AG04450 (cell line): Measurements from ENCODE around the gene ANXA4. TPM values are rescaled to one million over a fixed set of nuclear protein-coding genes. Genes with fewer than 3 reads are reported as not detected.

Experiments used
- CTCF ChIA-PET: fragments of 300-600, 350-600 bp; formaldehyde crosslinking; extraction: SDS; loops from one replicate; lab custom pipeline; 2022; ENCODE audit warnings: antibody characterized with exemption, inconsistent platforms; lab: Charles Lee
- POLR2A ChIA-PET: fragments of 350-600 bp; formaldehyde crosslinking; extraction: SDS; loops from one replicate; lab custom pipeline; 2021; ENCODE audit warnings: antibody characterized with exemption, inconsistent platforms; lab: Yijun Ruan, JAX
- DNase-seq: peaks from one replicate; pipeline ENCODE4 v3.0.0-alpha.2; 2011; ENCODE audit warnings: low read depth, low spot score
- H3K27ac ChIP-seq: one replicate; pipeline ENCODE4 v1.5.1; 2012; ENCODE audit warnings: low read depth, low read length, control low read depth
- H3K27me3 ChIP-seq: one replicate; pipeline ENCODE4 v1.6.0; 2012; ENCODE audit warnings: low read length; ENCODE audit not compliant: control insufficient read depth, insufficient read depth
- H3K4me3 ChIP-seq: 2 replicates; pipeline ENCODE4 v1.5.1; 2011; ENCODE audit warnings: mild to moderate bottlenecking, low read depth, low read length, control low read depth
- H3K9me3 ChIP-seq: 2 replicates; pipeline ENCODE4 v1.5.1; 2012; ENCODE audit warnings: low read length; ENCODE audit not compliant: control insufficient read depth, insufficient read depth
- polyA plus RNA-seq: library from polyadenylated mRNA; depleted of rRNA; stranded (reverse); fragments of >200 nt; gene quantifications from 2 replicates; pipeline ENCODE4 v1.2.3, GENCODE V29; 2011
- TF ChIP-seq, protein P1 (sequence below): IDR thresholded peaks from 2 replicates; pipeline ENCODE4 v1.5.1; 2011; ENCODE audit warnings: low read depth, low read length, control low read depth, inconsistent platforms

The ANXA4 gene
- polyA plus RNA-seq, 1 experiment, result 105 TPM

DNA sequence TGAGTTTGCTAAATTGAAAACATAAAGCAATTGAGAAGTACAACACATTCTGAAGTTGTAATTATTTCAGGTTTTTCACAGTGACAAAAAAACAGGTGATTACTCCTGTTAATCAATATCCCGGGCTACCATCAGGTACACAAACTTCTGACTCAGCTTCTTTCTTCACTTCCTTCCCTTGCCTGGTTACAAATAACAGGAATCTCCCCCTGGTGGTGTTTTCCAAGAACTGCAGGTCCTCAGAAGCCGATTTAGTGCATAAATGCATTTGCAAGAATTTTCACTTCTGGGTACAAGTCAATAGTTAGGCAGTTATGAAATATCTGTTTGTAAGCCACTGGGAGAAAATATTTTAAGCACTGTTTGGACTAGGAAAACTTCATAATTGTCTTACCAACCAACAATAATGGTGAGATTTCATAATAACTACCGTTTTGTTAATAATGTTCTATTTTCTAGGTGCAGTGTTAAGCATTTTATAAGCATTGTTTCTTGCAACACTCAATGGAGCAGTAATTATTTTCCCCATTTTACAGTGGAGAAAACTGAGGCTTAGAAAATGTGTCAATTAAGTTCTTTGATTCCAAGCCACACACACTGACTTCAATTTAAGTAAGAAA lies 75.1 kb downstream of the ANXA4 start:
- ChIA-PET POLR2A (interaction anchor here (0.9 to 1.1 kb wide), 2 partner anchors 75 to 92 kb away, joined by 3 to 4 read pairs; partner anchors contain the start of gene ANXA4), CTCF (interaction anchor here (0.5 to 18.5 kb wide), 39 partner anchors 9 to 305 kb away, joined by 3 to 765 read pairs (median 4); partner anchors contain the start of genes ANXA4 and GMCL1)
- no peaks in the 10 kb centered on the region for H3K27me3 ChIP-seq
- TF ChIP-seq, protein P1, sequence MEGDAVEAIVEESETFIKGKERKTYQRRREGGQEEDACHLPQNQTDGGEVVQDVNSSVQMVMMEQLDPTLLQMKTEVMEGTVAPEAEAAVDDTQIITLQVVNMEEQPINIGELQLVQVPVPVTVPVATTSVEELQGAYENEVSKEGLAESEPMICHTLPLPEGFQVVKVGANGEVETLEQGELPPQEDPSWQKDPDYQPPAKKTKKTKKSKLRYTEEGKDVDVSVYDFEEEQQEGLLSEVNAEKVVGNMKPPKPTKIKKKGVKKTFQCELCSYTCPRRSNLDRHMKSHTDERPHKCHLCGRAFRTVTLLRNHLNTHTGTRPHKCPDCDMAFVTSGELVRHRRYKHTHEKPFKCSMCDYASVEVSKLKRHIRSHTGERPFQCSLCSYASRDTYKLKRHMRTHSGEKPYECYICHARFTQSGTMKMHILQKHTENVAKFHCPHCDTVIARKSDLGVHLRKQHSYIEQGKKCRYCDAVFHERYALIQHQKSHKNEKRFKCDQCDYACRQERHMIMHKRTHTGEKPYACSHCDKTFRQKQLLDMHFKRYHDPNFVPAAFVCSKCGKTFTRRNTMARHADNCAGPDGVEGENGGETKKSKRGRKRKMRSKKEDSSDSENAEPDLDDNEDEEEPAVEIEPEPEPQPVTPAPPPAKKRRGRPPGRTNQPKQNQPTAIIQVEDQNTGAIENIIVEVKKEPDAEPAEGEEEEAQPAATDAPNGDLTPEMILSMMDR, result peak; percentile 90
- peak; percentile 76 for DNase-seq
- H3K9me3 ChIP-seq, result no peaks in the 10 kb centered on the region
- no peak overlapping the region for H3K4me3 ChIP-seq
- no peak overlapping the region for H3K27ac ChIP-seq

DNA sequence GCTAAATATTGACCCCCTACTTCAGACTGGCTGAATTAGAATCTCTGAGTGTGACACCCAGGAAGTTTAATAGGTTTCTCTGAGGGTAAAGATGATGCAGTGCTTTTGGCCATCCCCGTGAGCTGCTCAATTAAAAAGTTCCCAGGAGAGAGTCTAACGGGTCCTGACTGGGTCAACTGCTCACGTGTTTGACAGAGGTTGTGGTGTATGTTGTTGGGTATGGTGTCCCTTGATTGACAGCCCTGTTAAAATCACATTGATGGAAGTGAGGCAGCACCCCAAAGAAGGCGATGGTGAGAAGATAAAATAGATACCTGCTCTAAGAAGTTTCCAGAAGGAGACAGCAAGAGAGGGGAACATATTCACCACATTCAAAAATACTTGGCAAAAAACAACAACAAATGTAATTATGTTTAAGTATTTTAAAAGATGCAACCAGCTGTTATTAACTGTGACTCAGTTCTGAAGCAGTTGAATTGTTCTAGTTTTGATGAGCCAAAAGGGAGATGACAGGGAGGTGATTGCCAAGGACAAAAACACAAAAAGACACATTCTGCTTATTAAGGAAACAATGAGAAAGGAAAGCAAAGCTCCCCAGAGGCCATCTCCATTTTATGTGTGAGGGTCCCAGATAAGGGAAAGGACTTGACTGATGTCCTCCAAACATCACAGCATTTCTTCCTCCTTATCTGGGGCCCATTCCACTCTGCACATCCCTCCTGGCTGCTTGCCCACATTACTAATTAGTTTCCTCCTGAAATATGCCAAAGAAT lies 76.0 kb downstream of the ANXA4 start:
- H3K27ac ChIP-seq, result no peak overlapping the region
- DNase-seq, result no peak
- ChIA-PET CTCF (interaction anchor here (0.6 to 18.5 kb wide), 14 partner anchors 9 to 103 kb away, joined by 3 to 765 read pairs (median 10); partner anchors contain the start of genes ANXA4 and GMCL1), POLR2A (interaction anchor here (1.1 kb wide), 1 partner anchor 93 kb away, joined by 3 read pairs; no protein-coding TSS in a partner anchor)
- TF ChIP-seq, protein P1, result no peak
- H3K9me3 ChIP-seq, result no peaks in the 10 kb centered on the region
- no peaks in the 10 kb centered on the region for H3K27me3 ChIP-seq
- no peak overlapping the region for H3K4me3 ChIP-seq

DNA sequence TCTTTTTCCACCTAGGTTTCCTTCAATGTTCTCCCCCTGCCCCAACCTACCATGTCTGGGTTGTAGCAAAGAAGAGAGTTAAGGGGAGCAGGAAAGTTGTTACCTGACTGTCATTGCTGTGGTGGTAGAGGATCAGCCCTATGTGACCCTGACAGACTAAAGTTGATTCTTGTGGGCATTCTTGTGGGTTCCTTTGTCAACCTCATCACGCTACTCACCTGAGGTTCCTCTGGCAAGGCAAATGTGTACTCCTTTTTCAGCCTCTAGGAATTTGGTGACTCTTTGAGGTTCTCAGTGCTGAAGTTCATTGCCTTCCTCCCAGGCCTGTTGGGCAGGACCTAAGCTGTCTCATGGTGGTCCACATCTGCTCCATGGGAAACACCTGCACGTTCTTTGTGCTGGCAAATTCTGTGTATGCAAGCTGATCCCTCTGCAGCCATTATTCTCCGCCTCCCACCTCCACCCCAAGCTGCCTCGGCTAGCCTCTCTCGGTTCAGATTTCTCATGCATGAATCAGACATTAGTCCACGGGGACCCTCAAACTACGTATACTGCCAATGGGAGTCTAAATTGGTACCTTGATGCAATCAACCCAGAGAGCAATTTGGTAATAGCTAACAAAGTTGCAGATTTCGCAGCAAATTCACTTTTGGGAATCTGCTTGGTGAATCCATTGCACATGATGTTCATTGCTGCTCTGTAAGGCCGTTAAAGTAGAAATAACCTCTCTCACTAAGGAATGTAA lies 86.0 kb downstream of the ANXA4 start:
- Histone ChIP-seq H3K4me3 (no peak overlapping the region), H3K27me3 (no peaks in the 10 kb centered on the region), H3K27ac (no peak overlapping the region), H3K9me3 (no peaks in the 10 kb centered on the region; the same call in 1 of the 2 replicates)
- TF ChIP-seq, protein P1, result no peak
- no peak for DNase-seq
- CTCF ChIA-PET, result interaction anchor here (0.6 to 5.0 kb wide), 5 partner anchors 11 to 422 kb away, joined by 3 to 34 read pairs (median 3); no protein-coding TSS in a partner anchor
- POLR2A ChIA-PET, result no interaction called here

DNA sequence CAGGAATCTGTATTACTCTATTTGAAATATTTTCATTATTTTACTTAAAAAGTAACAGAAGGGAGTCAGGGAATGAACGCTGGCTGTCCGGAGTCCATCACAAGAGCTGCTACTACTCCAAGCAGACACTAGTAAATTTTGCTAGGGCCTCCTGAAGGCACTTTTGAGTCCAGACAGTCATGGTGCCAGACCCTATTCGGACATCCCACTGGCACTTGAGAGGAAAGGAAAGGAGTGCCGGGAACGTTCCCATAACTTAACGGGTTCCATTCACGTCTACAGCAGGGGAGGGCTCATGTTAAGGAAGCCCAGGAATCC lies 87.0 kb downstream of the ANXA4 start:
- TF ChIP-seq, protein P1, result no peak
- ChIA-PET CTCF (interaction anchor here (0.7 to 5.0 kb wide), 3 partner anchors 12 to 105 kb away, joined by 3 to 34 read pairs (median 5); no protein-coding TSS in a partner anchor), POLR2A (no interaction called here)
- H3K27me3 ChIP-seq, result no peaks in the 10 kb centered on the region
- H3K27ac ChIP-seq, result peak overlapping the region; percentile 95
- H3K9me3 ChIP-seq, result no peaks in the 10 kb centered on the region; the same call in 1 of the 2 replicates
- H3K4me3 ChIP-seq, result peak overlapping the region; percentile 85
- no peak for DNase-seq
